A549 (cell line): ENCODE measurements around the gene SNAPC2.

Source experiments
- BHLHE40 ChIP-seq: IDR thresholded peaks from 2 replicates; pipeline ENCODE4 v1.6.1; 2012; ENCODE audit warnings: low read depth, low read length, inconsistent platforms
- CEBPB ChIP-seq, 2 experiments: fragments of >200 bp in 1 of 2; sonication (Bioruptor Twin) in 1 of 2; formaldehyde crosslinking in 1 of 2; IDR thresholded peaks; 2 replicates each; pipeline ENCODE4 v1.6.1; 2012 to 2016
- MAZ ChIP-seq: fragments of 150-350 bp; IDR thresholded peaks from 2 replicates; pipeline ENCODE4 v1.6.1; 2014; ENCODE audit warnings: antibody characterized with exemption, low read depth, low read length, borderline replicate concordance
- POLR2A ChIP-seq: IDR thresholded peaks from 2 replicates; pipeline ENCODE4 v1.6.1; 2012; ENCODE audit warnings: mild to moderate bottlenecking, low read length
- ZFP36 ChIP-seq: fragments of 450-650 bp; IDR thresholded peaks from 2 replicates; pipeline ENCODE4 v1.6.1; 2014; ENCODE audit warnings: borderline replicate concordance; ENCODE audit not compliant: partially characterized antibody
- ZSCAN20 ChIP-seq: fragments of 250-450 bp; sonication (Bioruptor Pico); IDR thresholded peaks from 2 replicates; pipeline ENCODE4 v1.8.0; 2022; ENCODE audit warnings: mild to moderate bottlenecking, moderate library complexity
- TF ChIP-seq, protein P1 (sequence below): fragments of 450-650 bp; IDR thresholded peaks from 2 replicates; pipeline ENCODE4 v1.6.1; 2014; ENCODE audit warnings: antibody characterized with exemption
- TF ChIP-seq, protein P2 (sequence below): fragments of >200 bp; sonication (Bioruptor Twin); formaldehyde crosslinking; IDR thresholded peaks from 3 replicates; pipeline ENCODE4 v1.5.1; 2016
- TF ChIP-seq, protein P3 (sequence below): IDR thresholded peaks from 2 replicates; pipeline ENCODE4 v1.6.1; 2012
- TF ChIP-seq, protein P4 (sequence below): fragments of >200 bp; sonication (Bioruptor Twin); formaldehyde crosslinking; IDR thresholded peaks from 3 replicates; pipeline ENCODE4 v1.6.1; 2016

DNA sequence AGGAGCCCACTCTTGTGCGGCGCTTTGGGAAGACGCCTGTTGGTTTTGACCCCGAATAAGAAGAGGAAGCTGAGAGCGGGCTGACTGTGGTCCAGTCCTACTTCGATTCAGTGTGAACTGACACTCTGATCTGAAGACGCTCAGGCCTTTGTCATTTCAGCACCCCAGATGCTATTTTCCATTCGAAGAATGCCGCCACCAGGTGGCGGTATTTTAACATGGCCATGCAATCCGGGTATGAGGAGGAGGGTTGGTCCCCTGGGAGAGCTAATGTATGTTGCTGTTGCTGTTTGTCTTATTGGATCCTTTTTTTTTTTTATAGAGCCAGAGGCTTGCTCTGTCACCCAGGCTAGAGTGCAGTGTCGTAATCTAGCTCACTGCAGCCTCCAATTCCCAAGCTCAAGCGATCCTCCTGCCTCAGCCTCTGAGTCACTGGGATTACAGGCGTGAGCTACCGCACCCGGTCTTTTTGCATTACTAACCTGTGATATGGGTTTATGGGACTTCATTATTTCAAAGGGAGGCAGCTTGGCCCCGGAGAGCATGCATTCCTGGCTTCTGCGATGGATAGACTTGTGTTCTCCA lies 24.1 kb downstream of the SNAPC2 start:
- TF ChIP-seq, protein P1, sequence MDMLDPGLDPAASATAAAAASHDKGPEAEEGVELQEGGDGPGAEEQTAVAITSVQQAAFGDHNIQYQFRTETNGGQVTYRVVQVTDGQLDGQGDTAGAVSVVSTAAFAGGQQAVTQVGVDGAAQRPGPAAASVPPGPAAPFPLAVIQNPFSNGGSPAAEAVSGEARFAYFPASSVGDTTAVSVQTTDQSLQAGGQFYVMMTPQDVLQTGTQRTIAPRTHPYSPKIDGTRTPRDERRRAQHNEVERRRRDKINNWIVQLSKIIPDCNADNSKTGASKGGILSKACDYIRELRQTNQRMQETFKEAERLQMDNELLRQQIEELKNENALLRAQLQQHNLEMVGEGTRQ, result no peak
- no peak for TF ChIP-seq ZSCAN20 (CRISPR knock-in tag)
- TF ChIP-seq, protein P2, sequence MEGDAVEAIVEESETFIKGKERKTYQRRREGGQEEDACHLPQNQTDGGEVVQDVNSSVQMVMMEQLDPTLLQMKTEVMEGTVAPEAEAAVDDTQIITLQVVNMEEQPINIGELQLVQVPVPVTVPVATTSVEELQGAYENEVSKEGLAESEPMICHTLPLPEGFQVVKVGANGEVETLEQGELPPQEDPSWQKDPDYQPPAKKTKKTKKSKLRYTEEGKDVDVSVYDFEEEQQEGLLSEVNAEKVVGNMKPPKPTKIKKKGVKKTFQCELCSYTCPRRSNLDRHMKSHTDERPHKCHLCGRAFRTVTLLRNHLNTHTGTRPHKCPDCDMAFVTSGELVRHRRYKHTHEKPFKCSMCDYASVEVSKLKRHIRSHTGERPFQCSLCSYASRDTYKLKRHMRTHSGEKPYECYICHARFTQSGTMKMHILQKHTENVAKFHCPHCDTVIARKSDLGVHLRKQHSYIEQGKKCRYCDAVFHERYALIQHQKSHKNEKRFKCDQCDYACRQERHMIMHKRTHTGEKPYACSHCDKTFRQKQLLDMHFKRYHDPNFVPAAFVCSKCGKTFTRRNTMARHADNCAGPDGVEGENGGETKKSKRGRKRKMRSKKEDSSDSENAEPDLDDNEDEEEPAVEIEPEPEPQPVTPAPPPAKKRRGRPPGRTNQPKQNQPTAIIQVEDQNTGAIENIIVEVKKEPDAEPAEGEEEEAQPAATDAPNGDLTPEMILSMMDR, result peak; percentile 87
- TF ChIP-seq POLR2A, result no peak
- TF ChIP-seq MAZ, result no peak
- no peak for TF ChIP-seq CEBPB (IDR thresholded peaks at IDR 0.05)
- TF ChIP-seq ZFP36, result no peak
- TF ChIP-seq, protein P3, sequence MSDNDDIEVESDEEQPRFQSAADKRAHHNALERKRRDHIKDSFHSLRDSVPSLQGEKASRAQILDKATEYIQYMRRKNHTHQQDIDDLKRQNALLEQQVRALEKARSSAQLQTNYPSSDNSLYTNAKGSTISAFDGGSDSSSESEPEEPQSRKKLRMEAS, result no peak
- TF ChIP-seq, protein P4, sequence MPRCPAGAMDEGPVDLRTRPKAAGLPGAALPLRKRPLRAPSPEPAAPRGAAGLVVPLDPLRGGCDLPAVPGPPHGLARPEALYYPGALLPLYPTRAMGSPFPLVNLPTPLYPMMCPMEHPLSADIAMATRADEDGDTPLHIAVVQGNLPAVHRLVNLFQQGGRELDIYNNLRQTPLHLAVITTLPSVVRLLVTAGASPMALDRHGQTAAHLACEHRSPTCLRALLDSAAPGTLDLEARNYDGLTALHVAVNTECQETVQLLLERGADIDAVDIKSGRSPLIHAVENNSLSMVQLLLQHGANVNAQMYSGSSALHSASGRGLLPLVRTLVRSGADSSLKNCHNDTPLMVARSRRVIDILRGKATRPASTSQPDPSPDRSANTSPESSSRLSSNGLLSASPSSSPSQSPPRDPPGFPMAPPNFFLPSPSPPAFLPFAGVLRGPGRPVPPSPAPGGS, result no peak
- TF ChIP-seq BHLHE40, result no peak
